Fibroblast of skin of abdomen (primary cell): ENCODE measurements around the gene MAN2A1.

ENCODE experiments used
- DNase-seq: peaks from one replicate; pipeline ENCODE4 v3.0.0-alpha.2; 2013

Gene MAN2A1

DNA sequence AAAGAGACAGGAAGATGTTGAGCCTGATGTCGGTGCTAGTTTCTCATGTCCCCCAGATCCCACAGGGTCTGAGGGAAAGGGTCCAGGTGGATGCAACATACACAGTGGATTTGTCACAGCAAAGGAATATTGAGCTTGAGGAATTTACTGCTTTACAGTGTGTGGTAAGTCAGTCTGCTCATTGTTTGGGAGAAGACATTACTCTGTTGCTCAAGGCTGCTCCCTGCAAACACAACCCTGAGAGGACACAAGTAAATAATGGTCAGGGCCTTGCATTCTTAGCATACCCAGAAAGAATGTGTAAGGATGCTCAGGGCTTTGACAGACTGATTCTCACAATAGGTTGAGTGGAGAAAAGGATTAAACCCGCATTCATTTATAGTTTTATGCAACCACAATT, 7.3 kb upstream of the MAN2A1 start:
- no peak for DNase-seq

DNA sequence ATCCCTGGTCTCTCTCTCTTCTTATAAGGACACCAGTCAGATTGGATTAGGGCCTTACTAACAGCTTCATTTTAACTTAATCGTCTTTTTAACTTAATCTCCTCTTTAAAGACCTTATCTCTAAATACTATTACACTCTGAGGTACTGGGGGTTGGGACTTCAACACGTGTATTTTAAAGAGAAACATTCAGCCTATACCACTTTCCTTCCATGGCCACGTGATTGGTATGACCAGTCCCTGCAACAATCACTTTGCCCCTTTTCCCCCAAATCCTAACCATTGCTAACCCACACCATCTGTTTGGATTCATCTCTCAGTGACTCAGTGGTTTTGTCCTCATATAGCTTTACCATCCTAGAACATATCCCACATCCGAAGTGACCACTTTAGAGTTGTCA, 3.8 kb upstream of the MAN2A1 start:
- DNase-seq = no peak

GRCh38 chr5:109688630-109688969, 1.1 kb upstream of the MAN2A1 start:
- DNase-seq = no peak

GRCh38 chr5:109688970-109689739, 572 bp upstream of the MAN2A1 start:
- peak; percentile 92 for DNase-seq

GRCh38 chr5:109690242-109690974, 681 bp downstream of the MAN2A1 start:
- no peak for DNase-seq

- peak; percentile 84 for DNase-seq
Measured at GRCh38 chr5:109690975-109691574, 1.3 kb downstream of the MAN2A1 start.

- peak; percentile 63 for DNase-seq
Measured at GRCh38 chr5:109691996-109692395, 2.3 kb downstream of the MAN2A1 start.

DNA sequence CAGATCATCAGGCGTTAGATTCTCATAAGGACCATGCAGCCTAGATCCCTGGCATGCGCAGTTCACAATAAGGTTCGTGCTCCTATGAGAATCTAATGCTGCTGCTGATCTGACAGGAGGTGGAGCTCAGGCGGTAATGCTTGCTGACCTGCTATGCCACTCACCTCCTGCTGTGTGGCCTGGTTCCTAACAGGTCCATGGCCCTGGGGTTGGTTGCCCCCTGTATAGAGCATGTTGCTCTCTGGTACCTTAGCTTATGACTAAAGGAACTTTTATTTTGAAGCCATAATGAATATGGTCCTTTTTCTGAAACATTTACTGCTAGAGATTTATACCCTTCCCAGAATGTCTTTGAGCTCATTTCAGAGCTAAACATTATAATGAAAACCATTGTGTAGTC, 3.1 kb downstream of the MAN2A1 start:
- DNase-seq = no peak

- peak; percentile 82 for DNase-seq
Measured at GRCh38 chr5:109693535-109694400, 4.0 kb downstream of the MAN2A1 start.

DNA sequence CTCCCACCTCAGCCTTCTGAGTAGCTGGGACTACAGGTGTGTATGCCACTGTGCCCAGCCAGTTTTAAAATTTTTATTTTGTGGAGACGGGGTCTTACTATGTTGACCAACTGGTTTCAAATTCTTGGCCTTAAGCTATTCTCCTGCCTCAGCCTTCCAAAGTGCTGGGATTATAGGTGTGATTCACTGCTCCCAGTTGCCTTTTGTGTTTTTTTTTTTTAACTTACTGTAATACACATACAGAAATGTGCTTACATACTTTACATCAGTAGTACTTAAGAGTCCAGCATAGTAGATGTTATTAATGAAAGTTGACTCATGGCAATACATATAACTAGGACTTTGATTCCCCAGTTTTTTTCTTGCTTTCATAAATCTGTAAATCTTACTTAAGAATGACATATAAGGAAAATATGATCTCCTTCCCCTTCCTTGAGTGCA, 4.7 kb downstream of the MAN2A1 start:
- peak; percentile 77 for DNase-seq

GRCh38 chr5:109695005-109695926, 5.5 kb downstream of the MAN2A1 start:
- no peak for DNase-seq

GRCh38 chr5:109697339-109697738, 7.6 kb downstream of the MAN2A1 start:
- peak; percentile 59 for DNase-seq

- no peak for DNase-seq
Measured at GRCh38 chr5:109700516-109701153, 10.9 kb downstream of the MAN2A1 start.

DNA sequence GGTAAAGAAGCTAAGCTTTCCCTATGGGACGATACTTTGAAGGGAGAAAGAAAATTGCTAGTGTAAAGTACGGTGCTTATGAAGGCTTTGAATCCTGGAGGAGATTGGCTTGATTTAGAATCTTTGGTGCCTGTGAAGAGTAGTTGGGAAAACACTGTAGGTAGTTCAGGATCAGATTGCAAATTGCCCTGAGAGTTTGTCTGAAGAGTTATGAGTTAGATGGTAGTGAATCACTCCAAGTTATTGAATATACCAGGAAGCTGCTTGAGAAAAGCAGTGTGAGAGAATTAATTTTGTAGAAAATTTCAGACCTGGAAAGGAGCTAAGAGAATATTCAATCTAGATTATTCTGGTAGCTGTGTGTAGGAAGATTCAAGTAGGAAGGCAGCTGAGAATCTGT, 11.5 kb downstream of the MAN2A1 start:
- DNase-seq = no peak

- no peak for DNase-seq
Measured at GRCh38 chr5:109701792-109702191, 12.1 kb downstream of the MAN2A1 start.

GRCh38 chr5:109703166-109703565, 13.4 kb downstream of the MAN2A1 start:
- DNase-seq = no peak

DNA sequence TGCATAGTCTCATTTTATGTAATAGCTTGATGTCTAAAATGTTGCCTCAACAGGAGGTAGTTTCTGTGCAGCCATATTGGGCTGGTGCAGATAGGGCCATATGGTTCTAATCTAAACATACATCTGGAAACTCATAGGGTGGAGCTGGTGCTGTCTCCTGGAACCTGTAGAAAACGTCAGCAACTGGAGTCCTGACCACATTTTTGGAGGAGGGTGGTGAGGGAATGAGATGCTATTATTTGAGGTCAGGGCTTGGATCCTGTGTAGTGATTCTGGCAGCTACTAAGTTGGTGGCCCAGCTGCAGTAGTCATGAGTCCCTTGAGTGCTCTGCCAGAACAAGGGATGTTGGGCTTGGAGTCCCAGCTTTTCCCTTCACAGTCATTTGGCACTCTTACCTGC, 14.1 kb downstream of the MAN2A1 start:
- peak; percentile 69 for DNase-seq

GRCh38 chr5:109704282-109704952, 14.7 kb downstream of the MAN2A1 start:
- no peak for DNase-seq

GRCh38 chr5:109705596-109705995, 15.9 kb downstream of the MAN2A1 start:
- DNase-seq = peak; percentile 87

- DNase-seq = peak; percentile 60
Measured at GRCh38 chr5:109706095-109706494, 16.4 kb downstream of the MAN2A1 start.
